C4-2B (cell line): Measurements from ENCODE around the gene CD40.

Experiments
- CTCF ChIP-seq: fragments of 450-650 bp; conservative IDR thresholded peaks from 2 replicates; pipeline ENCODE4 v1.5.1; 2017; ENCODE audit warnings: mild to moderate bottlenecking
- ZFX ChIP-seq: fragments of 450-650 bp; IDR thresholded peaks from 2 replicates; pipeline ENCODE4 v1.6.1; 2017

GRCh38 chr20:46087161-46087560 is 31.0 kb upstream of the CD40 start:
- TF ChIP-seq CTCF (peak; percentile 59), ZFX (no peak)
